Smooth muscle cell (in vitro differentiated cells): ENCODE results near the gene PLA2G12A. TPM values are rescaled to one million over a fixed set of nuclear protein-coding genes. Genes with fewer than 3 reads are reported as not detected.

Source experiments
- DNase-seq: peaks from one replicate; lab custom pipeline; 2025; ENCODE audit not compliant: unreplicated experiment; lab: John Stamatoyannopoulos, UW
- H2AFZ ChIP-seq: fragments of 200-600 bp; sonication (generic); 2 replicates; pipeline ENCODE4 v1.6.0; 2016; ENCODE audit warnings: antibody characterized with exemption, low read depth, mild to moderate bottlenecking
- H3F3A ChIP-seq: fragments of 200-600 bp; sonication (generic); 2 replicates; pipeline ENCODE4 v1.6.0; 2017; ENCODE audit warnings: antibody characterized with exemption, low read depth
- H3K27ac ChIP-seq: fragments of 200-600 bp; sonication (generic); 2 replicates; pipeline ENCODE4 v1.5.1; 2016; ENCODE audit warnings: low read depth, mild to moderate bottlenecking
- H3K27me3 ChIP-seq: fragments of 200-600 bp; sonication (generic); 2 replicates; pipeline ENCODE4 v1.6.1; 2016; ENCODE audit warnings: low read depth, mild to moderate bottlenecking
- H3K36me3 ChIP-seq: fragments of 200-600 bp; sonication (generic); 2 replicates; pipeline ENCODE4 v1.5.1; 2016; ENCODE audit warnings: low read depth
- H3K4me1 ChIP-seq: fragments of 200-600 bp; sonication (generic); 2 replicates; pipeline ENCODE4 v1.5.1; 2016; ENCODE audit warnings: low read depth
- H3K4me2 ChIP-seq: fragments of 200-600 bp; sonication (generic); 2 replicates; pipeline ENCODE4 v1.6.0; 2016; ENCODE audit warnings: mild to moderate bottlenecking
- H3K4me3 ChIP-seq: fragments of 200-600 bp; sonication (generic); 2 replicates; pipeline ENCODE4 v1.5.1; 2016; ENCODE audit warnings: mild to moderate bottlenecking
- H3K79me2 ChIP-seq: fragments of 200-600 bp; sonication (generic); 2 replicates; pipeline ENCODE4 v1.6.0; 2016; ENCODE audit warnings: low read depth, mild to moderate bottlenecking
- H3K9ac ChIP-seq: fragments of 200-600 bp; sonication (generic); 2 replicates; pipeline ENCODE4 v1.6.0; 2016; ENCODE audit warnings: low read depth
- H3K9me3 ChIP-seq: fragments of 200-600 bp; sonication (generic); replicated peaks from 2 replicates; pipeline ENCODE4 v1.5.1; 2016; ENCODE audit warnings: low read depth
- H4K20me1 ChIP-seq: fragments of 200-600 bp; sonication (generic); 2 replicates; pipeline ENCODE4 v1.6.0; 2016; ENCODE audit warnings: low read depth
- CTCF ChIP-seq: fragments of 200-600 bp; sonication (generic); IDR thresholded peaks from 2 replicates; pipeline ENCODE4 v1.5.1; 2017; ENCODE audit warnings: borderline replicate concordance, mild to moderate bottlenecking, antibody characterized with exemption; ENCODE audit not compliant: insufficient read depth, poor library complexity, severe bottlenecking
- WGBS: methylation state at CpG from one replicate; pipeline ENCODE4 v1.1.7; 2016; ENCODE audit warnings: low lambda C conversion rate; 5-methylcytosine and 5-hydroxymethylcytosine counted together
- polyA plus RNA-seq: library from polyadenylated mRNA; unstranded; fragments of >200 nt; fragmentation: Nextera tagmentation; extraction: Ambion mirVana; gene quantifications from 2 replicates; pipeline ENCODE4 v1.2.1, GENCODE V29; 2016
- total RNA-seq: library from RNA; depleted of rRNA; stranded (reverse); fragments of >200 nt; gene quantifications from 2 replicates; pipeline ENCODE4 v1.2.3, GENCODE V29; 2014

The PLA2G12A gene
- total and polyA plus RNA-seq, 2 experiments from 2014 or later: 36.8 to 56.5 TPM

- H3K4me2 ChIP-seq: no peak overlapping the region
- no peaks in the 10 kb centered on the region for H3K4me1 ChIP-seq
- no peak overlapping the region for H3K4me3 ChIP-seq
- H3F3A ChIP-seq: no peaks in the 10 kb centered on the region
- no peaks in the 10 kb centered on the region for H3K36me3 ChIP-seq
- no peaks in the 10 kb centered on the region for H3K79me2 ChIP-seq
- no peak overlapping the region for H2AFZ ChIP-seq
- no peak for TF ChIP-seq CTCF
- 92% methylated on average over 3 of the region's 3 CpGs for WGBS
- H4K20me1 ChIP-seq: no peaks in the 10 kb centered on the region
- H3K27ac ChIP-seq: no peak overlapping the region
- no peak for DNase-seq
- H3K27me3 ChIP-seq: no peaks in the 10 kb centered on the region
- H3K9ac ChIP-seq: no peak overlapping the region
- H3K9me3 ChIP-seq: peaks cover 6% of the 10 kb centered on the region
Observed at GRCh38 chr4:109675181-109675580, 54.7 kb downstream of the PLA2G12A start.

DNA sequence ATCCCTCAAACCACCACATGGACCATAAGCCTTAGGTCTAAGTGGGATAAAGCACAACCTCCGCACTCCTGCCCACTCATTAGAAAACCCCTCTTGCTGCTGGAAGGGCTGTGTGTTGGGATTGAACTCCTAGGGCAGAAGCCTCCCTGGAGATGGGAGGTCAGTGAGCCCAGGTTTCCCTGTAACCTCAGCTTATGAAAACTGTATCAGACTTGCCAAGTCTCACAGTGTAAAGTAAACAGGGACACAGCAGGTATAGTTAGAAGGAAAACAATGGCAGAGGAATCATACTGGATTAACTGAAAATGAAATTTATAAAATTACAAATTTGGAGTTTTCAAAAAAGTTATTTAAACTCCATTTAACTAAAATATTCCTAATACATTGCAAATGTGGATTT lies 56.6 kb downstream of the PLA2G12A start:
- WGBS: 97% methylated on average over 1 of the region's 1 CpG
- H3K9me3 ChIP-seq: peaks cover 6% of the 10 kb centered on the region
- TF ChIP-seq CTCF: no peak

GRCh38 chr4:109672169-109672930 lies 57.5 kb downstream of the PLA2G12A start:
- no peak for DNase-seq
- no peak overlapping the region for H3K9ac ChIP-seq
- H4K20me1 ChIP-seq: no peaks in the 10 kb centered on the region
- no peaks in the 10 kb centered on the region for H3K4me1 ChIP-seq
- no peak overlapping the region for H3K27ac ChIP-seq
- H2AFZ ChIP-seq: no peak overlapping the region
- no peak overlapping the region for H3K4me2 ChIP-seq
- no peaks in the 10 kb centered on the region for H3K27me3 ChIP-seq
- no peaks in the 10 kb centered on the region for H3K36me3 ChIP-seq
- no peaks in the 10 kb centered on the region for H3F3A ChIP-seq
- TF ChIP-seq CTCF: no peak
- no peaks in the 10 kb centered on the region for H3K79me2 ChIP-seq
- no peak overlapping the region for H3K4me3 ChIP-seq
- H3K9me3 ChIP-seq: peaks cover 6% of the 10 kb centered on the region

More for the DNA sequence above, 56.6 kb downstream of the PLA2G12A start:
- Histone ChIP-seq H4K20me1 (no peaks in the 10 kb centered on the region), H3K4me3 (no peak overlapping the region), H2AFZ (no peak overlapping the region), H3K9ac (no peak overlapping the region), H3K27ac (no peak overlapping the region), H3F3A (no peaks in the 10 kb centered on the region), H3K36me3 (no peaks in the 10 kb centered on the region), H3K79me2 (no peaks in the 10 kb centered on the region), H3K4me1 (no peaks in the 10 kb centered on the region), H3K4me2 (no peak overlapping the region), H3K27me3 (no peaks in the 10 kb centered on the region)
- no peak for DNase-seq

GRCh38 chr4:109671350-109671749 lies 58.5 kb downstream of the PLA2G12A start:
- peaks cover 6% of the 10 kb centered on the region for H3K9me3 ChIP-seq
- H3K27me3 ChIP-seq: no peaks in the 10 kb centered on the region
- no peaks in the 10 kb centered on the region for H3K36me3 ChIP-seq
- H3K79me2 ChIP-seq: no peaks in the 10 kb centered on the region
- no peak for TF ChIP-seq CTCF
- H3K27ac ChIP-seq: no peak overlapping the region
- H2AFZ ChIP-seq: no peak overlapping the region
- H3F3A ChIP-seq: no peaks in the 10 kb centered on the region
- H3K4me3 ChIP-seq: no peak overlapping the region
- no peak overlapping the region for H3K4me2 ChIP-seq
- H4K20me1 ChIP-seq: no peaks in the 10 kb centered on the region
- no peak for DNase-seq
- no peaks in the 10 kb centered on the region for H3K4me1 ChIP-seq
- no peak overlapping the region for H3K9ac ChIP-seq
